Neutrophil (primary cell): ENCODE data around the gene TBC1D22A.

Experiments used
- H3K27ac ChIP-seq: fragments of 200-600 bp; sonication (generic); 2 replicates; pipeline ENCODE4 v1.5.1; 2016; ENCODE audit warnings: mild to moderate bottlenecking, moderate library complexity
- H3K27me3 ChIP-seq: fragments of 200-600 bp; sonication (generic); 2 replicates; pipeline ENCODE4 v1.6.0; 2016; ENCODE audit warnings: mild to moderate bottlenecking
- H3K36me3 ChIP-seq: fragments of 200-600 bp; sonication (generic); 2 replicates; pipeline ENCODE4 v1.5.1; 2017
- H3K4me1 ChIP-seq, 2 experiments: fragments of 200-600 bp in 1 of 2; sonication (generic) in 1 of 2; 1 replicate in 1 of 2; 2 replicates in 1 of 2; pipeline versions ENCODE4 v1.5.1 to v1.6.1; 2013 to 2016; ENCODE audit warnings: low read depth in 1 of 2, low read length in 1 of 2, mild to moderate bottlenecking in 1 of 2, moderate library complexity in 1 of 2; ENCODE audit not compliant: control insufficient read depth in 1 of 2, insufficient read depth in 1 of 2
- H3K4me3 ChIP-seq, 2 experiments: fragments of 200-600 bp in 1 of 2; sonication (generic) in 1 of 2; 1 replicate in 1 of 2; 2 replicates in 1 of 2; pipeline ENCODE4 v1.5.1; 2013 to 2016; ENCODE audit warnings: low read depth in 1 of 2, low read length in 1 of 2, mild to moderate bottlenecking in 1 of 2, moderate library complexity in 1 of 2
- H3K9me3 ChIP-seq: fragments of 200-600 bp; sonication (generic); 2 replicates; pipeline ENCODE4 v1.5.1; 2016
- CTCF ChIP-seq: fragments of 200-600 bp; sonication (generic); IDR thresholded peaks from 2 replicates; pipeline ENCODE4 v1.5.1; 2016; ENCODE audit warnings: antibody characterized with exemption

The TBC1D22A gene

GRCh38 chr22:46908641-46909107 is 146.2 kb downstream of the TBC1D22A start:
- H3K27ac ChIP-seq, result no peak overlapping the region
- no peaks in the 10 kb centered on the region for H3K4me1 ChIP-seq
- H3K9me3 ChIP-seq, result no peaks in the 10 kb centered on the region
- peaks cover 35% of the 10 kb centered on the region for H3K36me3 ChIP-seq
- no peak for TF ChIP-seq CTCF
- no peak overlapping the region for H3K4me3 ChIP-seq
- H3K27me3 ChIP-seq, result no peaks in the 10 kb centered on the region

GRCh38 chr22:46909237-46910030 is 147.0 kb downstream of the TBC1D22A start:
- no peak for TF ChIP-seq CTCF

GRCh38 chr22:46910624-46911023 is 148.2 kb downstream of the TBC1D22A start:
- no peaks in the 10 kb centered on the region for H3K9me3 ChIP-seq
- peaks cover 52% of the 10 kb centered on the region for H3K36me3 ChIP-seq
- no peak for TF ChIP-seq CTCF

More at GRCh38 chr22:46909237-46910030, 147.0 kb downstream of the TBC1D22A start:
- Histone ChIP-seq H3K4me3 (no peak overlapping the region), H3K9me3 (no peaks in the 10 kb centered on the region), H3K27ac (no peak overlapping the region), H3K36me3 (peaks cover 40% of the 10 kb centered on the region), H3K27me3 (no peaks in the 10 kb centered on the region), H3K4me1 (no peaks in the 10 kb centered on the region)

GRCh38 chr22:46911346-46911745 is 148.9 kb downstream of the TBC1D22A start:
- Histone ChIP-seq H3K9me3 (no peaks in the 10 kb centered on the region), H3K36me3 (peaks cover 59% of the 10 kb centered on the region), H3K4me1 (no peaks in the 10 kb centered on the region), H3K27me3 (no peaks in the 10 kb centered on the region), H3K27ac (no peak overlapping the region), H3K4me3 (no peak overlapping the region)
- TF ChIP-seq CTCF, result no peak

More at GRCh38 chr22:46910624-46911023, 148.2 kb downstream of the TBC1D22A start:
- H3K4me3 ChIP-seq, result no peak overlapping the region
- no peaks in the 10 kb centered on the region for H3K27me3 ChIP-seq
- no peaks in the 10 kb centered on the region for H3K4me1 ChIP-seq
- no peak overlapping the region for H3K27ac ChIP-seq

- peaks cover 67% of the 10 kb centered on the region for H3K36me3 ChIP-seq
- H3K4me3 ChIP-seq, result no peak overlapping the region
- no peaks in the 10 kb centered on the region for H3K27me3 ChIP-seq
- TF ChIP-seq CTCF, result no peak
- H3K9me3 ChIP-seq, result no peaks in the 10 kb centered on the region
- no peaks in the 10 kb centered on the region for H3K4me1 ChIP-seq
- H3K27ac ChIP-seq, result no peak overlapping the region
These were observed 150.9 kb downstream of the TBC1D22A start for GRCh38 chr22:46913351-46913750.
